ENCODE data around the gene DDIT3.

DNA sequence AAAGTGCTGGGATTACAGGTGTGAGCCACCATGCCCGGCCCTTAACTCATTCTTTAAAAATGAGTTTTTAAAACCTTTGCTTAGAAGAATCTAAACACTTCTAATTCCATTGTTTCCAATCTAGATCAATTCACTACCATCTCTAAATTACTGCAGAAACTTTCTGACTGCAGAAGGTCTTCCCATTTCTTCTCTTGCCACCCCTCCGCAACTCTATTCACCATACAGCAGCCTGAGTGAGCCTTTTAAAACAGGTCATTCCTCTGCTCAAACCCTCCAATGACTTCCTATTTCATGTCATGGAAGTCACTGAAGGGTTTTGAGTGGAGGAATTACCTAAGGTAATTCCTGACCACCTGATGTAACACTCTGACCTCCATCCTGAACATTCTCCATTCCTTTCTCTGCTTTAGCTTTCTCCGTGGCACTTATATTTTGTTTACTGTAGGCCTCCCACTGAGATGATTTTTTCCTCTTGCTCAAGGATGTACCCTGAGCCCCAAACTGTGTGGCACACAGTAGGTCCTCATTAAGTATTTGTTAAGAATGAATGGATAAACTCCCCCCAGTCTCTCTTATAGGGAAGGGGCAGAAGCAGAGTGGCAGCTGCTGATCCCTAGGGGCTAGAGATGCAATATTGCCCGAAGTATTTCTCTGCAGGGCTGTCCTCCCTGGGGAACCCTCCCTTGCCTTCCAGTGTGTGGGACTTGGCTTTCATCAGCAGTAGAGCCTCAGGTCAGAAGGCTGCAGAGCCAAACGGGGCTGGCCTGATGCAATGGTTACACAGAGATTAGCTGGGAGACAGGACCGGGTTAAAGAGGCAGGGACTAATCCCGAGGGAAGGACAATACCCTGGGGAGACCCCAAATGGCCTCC lies 1.2 kb downstream of the DDIT3 start:
- TF ChIP-seq, protein P1, sequence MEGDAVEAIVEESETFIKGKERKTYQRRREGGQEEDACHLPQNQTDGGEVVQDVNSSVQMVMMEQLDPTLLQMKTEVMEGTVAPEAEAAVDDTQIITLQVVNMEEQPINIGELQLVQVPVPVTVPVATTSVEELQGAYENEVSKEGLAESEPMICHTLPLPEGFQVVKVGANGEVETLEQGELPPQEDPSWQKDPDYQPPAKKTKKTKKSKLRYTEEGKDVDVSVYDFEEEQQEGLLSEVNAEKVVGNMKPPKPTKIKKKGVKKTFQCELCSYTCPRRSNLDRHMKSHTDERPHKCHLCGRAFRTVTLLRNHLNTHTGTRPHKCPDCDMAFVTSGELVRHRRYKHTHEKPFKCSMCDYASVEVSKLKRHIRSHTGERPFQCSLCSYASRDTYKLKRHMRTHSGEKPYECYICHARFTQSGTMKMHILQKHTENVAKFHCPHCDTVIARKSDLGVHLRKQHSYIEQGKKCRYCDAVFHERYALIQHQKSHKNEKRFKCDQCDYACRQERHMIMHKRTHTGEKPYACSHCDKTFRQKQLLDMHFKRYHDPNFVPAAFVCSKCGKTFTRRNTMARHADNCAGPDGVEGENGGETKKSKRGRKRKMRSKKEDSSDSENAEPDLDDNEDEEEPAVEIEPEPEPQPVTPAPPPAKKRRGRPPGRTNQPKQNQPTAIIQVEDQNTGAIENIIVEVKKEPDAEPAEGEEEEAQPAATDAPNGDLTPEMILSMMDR (conservative IDR thresholded peaks at IDR 0.05): no peak
- TF ChIP-seq EZH2 (IDR thresholded peaks at IDR 0.05; ENCODE audit: low read depth): no peak
